Measurements from ENCODE around the gene GINS2. TPM values are rescaled to one million over a fixed set of nuclear protein-coding genes. Genes with fewer than 3 reads are reported as not detected.

Gene GINS2
- total RNA-seq, 1 experiment from 2014 or later, result 52.7 TPM

DNA sequence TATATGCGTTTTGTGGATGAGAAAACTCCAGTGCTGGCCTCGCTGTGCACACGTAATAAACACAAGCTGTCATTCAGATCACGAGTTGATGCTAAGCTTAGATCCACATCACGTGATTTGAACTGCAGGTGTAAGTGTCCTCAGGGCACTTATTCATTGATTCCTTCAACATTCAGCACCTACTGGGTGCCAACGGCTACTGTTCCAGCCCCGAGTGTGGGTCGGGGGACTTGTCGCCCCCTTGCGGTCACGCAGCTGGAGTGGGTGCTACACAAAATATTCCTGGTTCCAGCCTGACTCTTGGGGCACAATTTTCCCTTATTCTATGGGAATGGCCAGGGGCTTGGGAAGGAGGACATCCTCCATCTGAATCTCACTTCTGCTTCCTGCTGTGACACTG lies 29.9 kb upstream of the GINS2 start:
- Histone ChIP-seq H2BK15ac (ENCODE audit: low read depth, low read length) (no peak overlapping the region), H3K79me2 (ENCODE audit: insufficient read depth, low read length) (no peaks in the 10 kb centered on the region), H4K5ac (ENCODE audit: insufficient read length, low read depth, low read length) (no peak overlapping the region), H3K4ac (ENCODE audit: low read depth, low read length) (no peak overlapping the region), H4K91ac (ENCODE audit: insufficient read length, low read depth, low read length) (no peak overlapping the region), H2AK5ac (ENCODE audit: insufficient read length, low read length) (no peak overlapping the region), H3K4me2 (ENCODE audit: insufficient read depth, insufficient read length, low read length) (no peak overlapping the region), H2AFZ (ENCODE audit: low read length) (no peak overlapping the region), H3K4me1 (ENCODE audit: insufficient read depth, low read length) (peaks cover 3% of the 10 kb centered on the region; the same call in 1 of the 2 replicates), H3K27ac (ENCODE audit: insufficient read length, low read depth, low read length) (no peak overlapping the region), H3K9me3 (ENCODE audit: control insufficient read depth, low read depth, low read length) (no peaks in the 10 kb centered on the region), H2BK120ac (ENCODE audit: low read depth, low read length, poor library complexity, severe bottlenecking) (no peak overlapping the region), H3K18ac (ENCODE audit: insufficient read length, low read depth, low read length) (no peak overlapping the region), H3K79me1 (ENCODE audit: insufficient read depth, low read depth, low read length, poor library complexity, severe bottlenecking) (no peaks in the 10 kb centered on the region), H3K14ac (ENCODE audit: insufficient read depth, low read length) (no peak overlapping the region), H2BK12ac (ENCODE audit: insufficient read length, low read depth, low read length) (no peak overlapping the region), H2BK5ac (ENCODE audit: insufficient read length, low read length) (no peak overlapping the region), H4K8ac (replicated peaks; ENCODE audit: insufficient read length, low read depth, low read length) (no peak overlapping the region), H3K23me2 (ENCODE audit: insufficient read length, low read depth, low read length, poor library complexity, severe bottlenecking) (peaks cover 9% of the 10 kb centered on the region), H3K9ac (ENCODE audit: extremely low read depth, insufficient read length, low read length) (no peak overlapping the region), H3K27me3 (ENCODE audit: insufficient read depth, low read length) (peaks cover 3% of the 10 kb centered on the region; the same call in 1 of the 2 replicates), H3K23ac (ENCODE audit: insufficient read length, low read depth, low read length) (no peak overlapping the region), H3K56ac (ENCODE audit: insufficient read length, low read depth, low read length) (no peak overlapping the region), H3T11ph (ENCODE audit: low read length) (no peak overlapping the region), H4K20me1 (ENCODE audit: control insufficient read depth, insufficient read depth, insufficient read length) (no peaks in the 10 kb centered on the region), H2BK20ac (ENCODE audit: low read depth, low read length, poor library complexity, severe bottlenecking) (no peak overlapping the region)
- Mint-ChIP-seq H3K27me3 (ENCODE audit: low read depth) (peaks cover 21% of the 10 kb centered on the region), H3K27ac (no peak overlapping the region), H3K4me3 (no peak overlapping the region), H3K9me3 (no peaks in the 10 kb centered on the region), H3K4me1 (peaks cover 12 to 22% of the 10 kb centered on the region in 2 experiments), H3K36me3 (ENCODE audit: insufficient read depth in 1 of 3, low read depth in 3 of 3) (no peaks in the 10 kb centered on the region)
- WGBS (ENCODE audit: extremely low coverage, insufficient read length, low lambda C conversion rate), result no CpG with 5 or more reads among the region's 11 CpGs
- TF ChIP-seq, protein P1, sequence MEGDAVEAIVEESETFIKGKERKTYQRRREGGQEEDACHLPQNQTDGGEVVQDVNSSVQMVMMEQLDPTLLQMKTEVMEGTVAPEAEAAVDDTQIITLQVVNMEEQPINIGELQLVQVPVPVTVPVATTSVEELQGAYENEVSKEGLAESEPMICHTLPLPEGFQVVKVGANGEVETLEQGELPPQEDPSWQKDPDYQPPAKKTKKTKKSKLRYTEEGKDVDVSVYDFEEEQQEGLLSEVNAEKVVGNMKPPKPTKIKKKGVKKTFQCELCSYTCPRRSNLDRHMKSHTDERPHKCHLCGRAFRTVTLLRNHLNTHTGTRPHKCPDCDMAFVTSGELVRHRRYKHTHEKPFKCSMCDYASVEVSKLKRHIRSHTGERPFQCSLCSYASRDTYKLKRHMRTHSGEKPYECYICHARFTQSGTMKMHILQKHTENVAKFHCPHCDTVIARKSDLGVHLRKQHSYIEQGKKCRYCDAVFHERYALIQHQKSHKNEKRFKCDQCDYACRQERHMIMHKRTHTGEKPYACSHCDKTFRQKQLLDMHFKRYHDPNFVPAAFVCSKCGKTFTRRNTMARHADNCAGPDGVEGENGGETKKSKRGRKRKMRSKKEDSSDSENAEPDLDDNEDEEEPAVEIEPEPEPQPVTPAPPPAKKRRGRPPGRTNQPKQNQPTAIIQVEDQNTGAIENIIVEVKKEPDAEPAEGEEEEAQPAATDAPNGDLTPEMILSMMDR (conservative IDR thresholded peaks at IDR 0.05), result peak; percentile 86
- peak; percentile 67 for DNase-seq
